ENCODE measurements around the gene ANTXR1. TPM values are rescaled to one million over a fixed set of nuclear protein-coding genes. Genes with fewer than 3 reads are reported as not detected.

ANTXR1 gene
- total RNA-seq = 17.3 and 19.4 TPM in 2 replicates

GRCh38 chr2:69013142-69013839 lies at the start of gene ANTXR1:
Gene ANTXR1 (plus strand): TSS chr2:69013179. CDS start chr2:69013500, 321 bp downstream.

GRCh38 chr2:68974251-68974650 lies 38.7 kb upstream of the ANTXR1 start, which contains the start of gene GKN1:
Gene GKN1 (plus strand): TSS chr2:68974636. CDS start chr2:68974678, 42 bp downstream.

Other genes with a start within 250 kb of the ANTXR1 start
- gene BMP10, start 141.8 kb upstream of the ANTXR1 start, total RNA-seq = not detected in 2 replicates
- not detected in 2 replicates for gene GKN2, start 60.3 kb upstream of the ANTXR1 start, total RNA-seq
- not detected in 2 replicates for gene GKN1, start 38.5 kb upstream of the ANTXR1 start, total RNA-seq

Data from hair follicular keratinocyte (primary cell).